Mesenchymal stem cell (in vitro differentiated cells and primary cell): ENCODE measurements around the gene RFNG.

Experiments
- DNase-seq: peaks from one replicate; pipeline ENCODE4 v3.0.0-alpha.2; 2013
- H2AFZ ChIP-seq: one replicate; pipeline ENCODE4 v1.6.1; 2013; ENCODE audit warnings: low read depth, mild to moderate bottlenecking, control low read depth, inconsistent platforms, low read length, moderate library complexity
- H2AK5ac ChIP-seq: 2 replicates; pipeline ENCODE4 v1.6.1; 2013; ENCODE audit warnings: low read length, moderate library complexity, mild to moderate bottlenecking, inconsistent platforms; ENCODE audit not compliant: severe bottlenecking
- H2BK120ac ChIP-seq: one replicate; pipeline ENCODE4 v1.6.1; 2013; ENCODE audit warnings: low read depth, mild to moderate bottlenecking, inconsistent platforms, low read length, moderate library complexity
- H2BK12ac ChIP-seq, 2 experiments: one replicate each; pipeline ENCODE4 v1.6.1; 2013; ENCODE audit warnings: inconsistent platforms in 2 of 2, low read length in 2 of 2, mild to moderate bottlenecking in 2 of 2, moderate library complexity in 2 of 2, control low read depth in 1 of 2
- H2BK15ac ChIP-seq: one replicate; pipeline ENCODE4 v1.6.1; 2013; ENCODE audit warnings: mild to moderate bottlenecking, low read depth, inconsistent platforms; ENCODE audit not compliant: poor library complexity, severe bottlenecking
- H2BK5ac ChIP-seq: 2 replicates; pipeline ENCODE4 v1.6.1; 2013; ENCODE audit warnings: low read depth, mild to moderate bottlenecking, low read length, control low read depth, inconsistent platforms; ENCODE audit not compliant: poor library complexity, severe bottlenecking
- H3K14ac ChIP-seq, 2 experiments: one replicate each; pipeline ENCODE4 v1.6.1; 2013; ENCODE audit warnings: inconsistent platforms in 2 of 2, low read length in 2 of 2, control low read depth in 1 of 2, mild to moderate bottlenecking in 1 of 2, moderate library complexity in 1 of 2
- H3K18ac ChIP-seq, 2 experiments: one replicate each; pipeline ENCODE4 v1.6.1; 2013; ENCODE audit warnings: inconsistent platforms in 2 of 2, low read length in 2 of 2, control low read depth in 1 of 2, low read depth in 1 of 2, mild to moderate bottlenecking in 1 of 2
- H3K23ac ChIP-seq, 2 experiments: one replicate each; pipeline ENCODE4 v1.6.1; 2013; ENCODE audit warnings: inconsistent platforms in 2 of 2, low read length in 2 of 2, mild to moderate bottlenecking in 2 of 2, moderate library complexity in 2 of 2, control low read depth in 1 of 2
- H3K27ac ChIP-seq: 2 replicates; pipeline ENCODE4 v1.5.1; 2013; ENCODE audit warnings: mild to moderate bottlenecking, moderate library complexity, low read length, control low read depth, inconsistent platforms; ENCODE audit not compliant: poor library complexity, severe bottlenecking
- H3K27me3 ChIP-seq, 2 experiments: 2 replicates each; pipeline versions ENCODE4 v1.6.1 to v1.7.0; 2013; ENCODE audit warnings: low read length in 2 of 2, mild to moderate bottlenecking in 2 of 2, moderate library complexity in 2 of 2, control low read depth in 1 of 2, inconsistent platforms in 1 of 2; ENCODE audit not compliant: control insufficient read depth in 1 of 2, insufficient read depth in 1 of 2
- H3K36me3 ChIP-seq, 2 experiments: 2 replicates each; pipeline versions ENCODE4 v1.6.1 to v1.7.0; 2013; ENCODE audit warnings: low read length in 2 of 2, control low read depth in 1 of 2, inconsistent platforms in 1 of 2, low read depth in 1 of 2, mild to moderate bottlenecking in 1 of 2; ENCODE audit not compliant: insufficient read depth in 2 of 2, control insufficient read depth in 1 of 2
- H3K4ac ChIP-seq, 2 experiments: one replicate each; pipeline ENCODE4 v1.6.1; 2013; ENCODE audit warnings: inconsistent platforms in 2 of 2, low read length in 2 of 2, mild to moderate bottlenecking in 2 of 2, moderate library complexity in 2 of 2, control low read depth in 1 of 2, low read depth in 1 of 2
- H3K4me1 ChIP-seq: 2 replicates; pipeline ENCODE4 v1.6.1; 2013; ENCODE audit warnings: low read depth, low read length, control low read depth; ENCODE audit not compliant: control insufficient read depth, insufficient read depth
- H3K4me2 ChIP-seq: 2 replicates; pipeline ENCODE4 v1.6.1; 2013; ENCODE audit warnings: low read length, mild to moderate bottlenecking, inconsistent platforms; ENCODE audit not compliant: poor library complexity, severe bottlenecking
- H3K4me3 ChIP-seq, 2 experiments: 2 replicates each; pipeline versions ENCODE4 v1.5.1 to v1.7.0; 2013; ENCODE audit warnings: low read length in 2 of 2, mild to moderate bottlenecking in 2 of 2, control low read depth in 1 of 2, low read depth in 1 of 2; ENCODE audit not compliant: insufficient read depth in 1 of 2
- H3K79me1 ChIP-seq: replicated peaks from 2 replicates; pipeline ENCODE4 v1.6.1; 2013; ENCODE audit warnings: mild to moderate bottlenecking, control low read depth, low read length, inconsistent platforms; ENCODE audit not compliant: poor library complexity, severe bottlenecking
- H3K9ac ChIP-seq: 2 replicates; pipeline ENCODE4 v1.7.0; 2013; ENCODE audit warnings: mild to moderate bottlenecking, low read length, moderate library complexity
- H3K9me3 ChIP-seq: 2 replicates; pipeline ENCODE4 v1.7.0; 2013; ENCODE audit warnings: mild to moderate bottlenecking, low read length; ENCODE audit not compliant: control insufficient read depth
- H4K8ac ChIP-seq: one replicate; pipeline ENCODE4 v1.6.1; 2013; ENCODE audit warnings: inconsistent platforms, mild to moderate bottlenecking, low read length, moderate library complexity
- H4K91ac ChIP-seq: one replicate; pipeline ENCODE4 v1.6.1; 2013; ENCODE audit warnings: mild to moderate bottlenecking, low read length, inconsistent platforms
- WGBS: methylation state at CpG from one replicate; pipeline ENCODE4 v1.1.7; 2013; ENCODE audit warnings: mixed read lengths; 5-methylcytosine and 5-hydroxymethylcytosine counted together

The RFNG gene

DNA sequence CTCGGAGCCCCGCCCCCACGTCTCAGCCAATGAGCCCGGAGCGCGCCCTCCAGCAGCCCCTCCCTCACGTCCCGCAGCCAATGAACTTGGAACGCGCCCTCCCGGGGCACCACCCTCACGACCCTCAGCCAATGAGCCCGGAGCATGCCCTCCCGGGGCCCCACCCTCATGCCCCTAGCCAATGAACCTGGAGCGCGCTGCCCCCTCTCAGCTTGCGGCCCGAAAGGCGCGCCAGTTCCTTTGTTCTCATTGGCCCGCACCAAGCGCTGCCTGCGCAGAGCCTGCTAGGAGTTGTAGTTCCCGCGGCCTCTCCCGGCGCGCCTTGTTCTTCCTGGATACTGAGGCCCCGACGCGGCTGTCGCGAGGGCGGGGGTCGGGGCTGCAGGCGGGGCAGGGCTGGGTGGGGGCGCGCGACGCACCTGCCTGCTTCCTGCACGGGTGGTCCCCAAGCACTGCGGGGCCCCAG, 28.6 kb downstream of the RFNG start, which contains the start of gene LRRC45:
TSS of gene LRRC45 (plus strand) at position 325 of the 466 bp plus-strand sequence. CDS start 339 bp downstream, outside the sequence.
- no peak within 1 kb of the TSS for H2BK5ac ChIP-seq
- no peak within 1 kb of the TSS for H2BK15ac ChIP-seq
- no peaks in the 10 kb centered on the region for H3K9me3 ChIP-seq
- H3K4me3 ChIP-seq = peak within 1 kb of the TSS; percentile 90 to 93
- peak; percentile 100 for DNase-seq
- H2AK5ac ChIP-seq = peak within 1 kb of the TSS; percentile 38
- peak within 1 kb of the TSS; percentile 80 for H4K91ac ChIP-seq
- WGBS = 1% methylated on average over 36 of the region's 42 CpGs
- peak within 1 kb of the TSS; percentile 93 for H2AFZ ChIP-seq
- H2BK120ac ChIP-seq = peak within 1 kb of the TSS; percentile 58
- H3K4ac ChIP-seq = peak within 1 kb of the TSS; percentile 63 to 71
- H3K27me3 ChIP-seq = no peaks in the 10 kb centered on the region
- peak within 1 kb of the TSS; percentile 96 for H3K4me2 ChIP-seq
- no peak within 1 kb of the TSS for H3K27ac ChIP-seq
- H3K23ac ChIP-seq = peak within 1 kb of the TSS in 1 of 2 experiments; percentile 87
- peak within 1 kb of the TSS; percentile 89 for H3K9ac ChIP-seq
- peak within 1 kb of the TSS; percentile 50 to 88 for H3K18ac ChIP-seq
- peaks cover 34% of the 10 kb centered on the region for H3K79me1 ChIP-seq
- peak within 1 kb of the TSS in 1 of 2 experiments; percentile 95 for H3K14ac ChIP-seq
- peaks cover 38% of the 10 kb centered on the region for H3K4me1 ChIP-seq
- H3K36me3 ChIP-seq = peaks cover 10 to 48% of the 10 kb centered on the region in 2 experiments
- H4K8ac ChIP-seq = peak within 1 kb of the TSS; percentile 45
- peak within 1 kb of the TSS; percentile 52 to 67 for H2BK12ac ChIP-seq

GRCh38 chr17:82022310-82022980, 29.2 kb downstream of the RFNG start, which contains the start of gene CENPX:
CENPX (minus strand) TSS chr17:82022878; CDS start chr17:82022861, 17 bp downstream.
- H3K18ac ChIP-seq = peak within 1 kb of the TSS; percentile 50 to 88
- H2AK5ac ChIP-seq = peak within 1 kb of the TSS; percentile 38
- H4K8ac ChIP-seq = peak within 1 kb of the TSS; percentile 45
- H3K27me3 ChIP-seq = no peaks in the 10 kb centered on the region
- H3K36me3 ChIP-seq = peaks cover 11 to 48% of the 10 kb centered on the region in 2 experiments
- peak within 1 kb of the TSS in 1 of 2 experiments; percentile 95 for H3K14ac ChIP-seq
- peak within 1 kb of the TSS; percentile 63 to 71 for H3K4ac ChIP-seq
- peaks cover 38% of the 10 kb centered on the region for H3K4me1 ChIP-seq
- H2AFZ ChIP-seq = peak within 1 kb of the TSS; percentile 93
- H2BK120ac ChIP-seq = peak within 1 kb of the TSS; percentile 58
- H3K9ac ChIP-seq = peak within 1 kb of the TSS; percentile 89
- no peak within 1 kb of the TSS for H2BK15ac ChIP-seq
- no peak within 1 kb of the TSS for H2BK5ac ChIP-seq
- H4K91ac ChIP-seq = peak within 1 kb of the TSS; percentile 80
- H2BK12ac ChIP-seq = peak within 1 kb of the TSS in 1 of 2 experiments; percentile 67
- peak within 1 kb of the TSS; percentile 90 to 93 for H3K4me3 ChIP-seq
- peak within 1 kb of the TSS; percentile 96 for H3K4me2 ChIP-seq
- WGBS = 1% methylated on average over 57 of the region's 64 CpGs
- H3K27ac ChIP-seq = no peak within 1 kb of the TSS
- H3K23ac ChIP-seq = peak within 1 kb of the TSS in 1 of 2 experiments; percentile 87
- H3K9me3 ChIP-seq = no peaks in the 10 kb centered on the region
- peaks cover 34% of the 10 kb centered on the region for H3K79me1 ChIP-seq
- DNase-seq = no peak

- no peaks in the 10 kb centered on the region for H3K9me3 ChIP-seq
- H3K4me3 ChIP-seq = peak overlapping the region; percentile 90 to 93
- DNase-seq = peak; percentile 17
- H2BK120ac ChIP-seq = peak overlapping the region; percentile 58
- peaks cover 34% of the 10 kb centered on the region for H3K79me1 ChIP-seq
- H2AFZ ChIP-seq = peak overlapping the region; percentile 93
- no peak overlapping the region for H3K27ac ChIP-seq
- peaks cover 15 to 48% of the 10 kb centered on the region in 2 experiments for H3K36me3 ChIP-seq
- no peak overlapping the region for H2BK12ac ChIP-seq
- peak overlapping the region; percentile 38 for H2AK5ac ChIP-seq
- H3K4me1 ChIP-seq = peaks cover 38% of the 10 kb centered on the region
- peak overlapping the region; percentile 89 for H3K9ac ChIP-seq
- peak overlapping the region; percentile 94 for H3K4me2 ChIP-seq
- WGBS = 31% methylated on average over 10 of the region's 10 CpGs
- H3K23ac ChIP-seq = no peak overlapping the region
- peak overlapping the region in 1 of 2 experiments; percentile 94 for H3K14ac ChIP-seq
- H3K18ac ChIP-seq = peak overlapping the region; percentile 14 to 88
- H4K8ac ChIP-seq = no peak overlapping the region
- H4K91ac ChIP-seq = peak overlapping the region; percentile 54
- peak overlapping the region in 1 of 2 experiments; percentile 17 for H3K4ac ChIP-seq
- no peak overlapping the region for H2BK15ac ChIP-seq
- H2BK5ac ChIP-seq = no peak overlapping the region
- no peaks in the 10 kb centered on the region for H3K27me3 ChIP-seq
Observed at GRCh38 chr17:82021900-82022309, 29.7 kb downstream of the RFNG start.
